OCI-LY1 (cell line): ENCODE measurements around the gene OR56A1.

ENCODE experiments used
- H2AFZ ChIP-seq: fragments of 200-600 bp; sonication (generic), shearing (Covaris generic); 2 replicates; pipeline ENCODE4 v1.6.0; 2014; ENCODE audit warnings: antibody characterized with exemption, mild to moderate bottlenecking, low read length
- H3F3A ChIP-seq: fragments of 200-600 bp; sonication (generic), shearing (Covaris generic); 2 replicates; pipeline ENCODE4 v1.6.0; 2014; ENCODE audit warnings: mild to moderate bottlenecking, antibody characterized with exemption, low read length, moderate library complexity; ENCODE audit not compliant: insufficient read depth
- H3K27ac ChIP-seq: fragments of 200-600 bp; sonication (generic); 2 replicates; pipeline ENCODE4 v1.5.1; 2014; ENCODE audit warnings: low read length, mixed run types, mild to moderate bottlenecking, low read depth; ENCODE audit not compliant: poor library complexity, severe bottlenecking
- H3K27me3 ChIP-seq: fragments of 200-600 bp; sonication (generic); 2 replicates; pipeline ENCODE4 v1.6.0; 2014; ENCODE audit warnings: antibody characterized with exemption, mild to moderate bottlenecking, low read length, moderate library complexity; ENCODE audit not compliant: insufficient read depth
- H3K36me3 ChIP-seq: fragments of 200-600 bp; sonication (generic); 2 replicates; pipeline ENCODE4 v1.6.1; 2014; ENCODE audit warnings: mild to moderate bottlenecking, antibody characterized with exemption, low read length, moderate library complexity, mixed read lengths; ENCODE audit not compliant: insufficient read depth
- H3K4me1 ChIP-seq: fragments of 200-600 bp; sonication (generic); 2 replicates; pipeline ENCODE4 v1.5.1; 2014; ENCODE audit warnings: mild to moderate bottlenecking, low read length, moderate library complexity; ENCODE audit not compliant: insufficient read depth, severe bottlenecking
- H3K4me2 ChIP-seq: fragments of 200-600 bp; sonication (generic), shearing (Covaris generic); 2 replicates; pipeline ENCODE4 v1.6.1; 2014; ENCODE audit warnings: low read length
- H3K4me3 ChIP-seq: fragments of 200-600 bp; sonication (generic); 2 replicates; pipeline ENCODE4 v1.5.1; 2014; ENCODE audit warnings: low read length, low read depth, mild to moderate bottlenecking, mixed read lengths; ENCODE audit not compliant: poor library complexity, severe bottlenecking
- H3K79me2 ChIP-seq: fragments of 200-600 bp; shearing (Covaris generic); 2 replicates; pipeline ENCODE4 v1.6.1; 2016; ENCODE audit warnings: mixed run types, low read length, mixed read lengths; ENCODE audit not compliant: insufficient read depth
- H3K9ac ChIP-seq: fragments of 200-600 bp; sonication (generic), shearing (Covaris generic); 2 replicates; pipeline ENCODE4 v1.6.1; 2014; ENCODE audit warnings: mild to moderate bottlenecking, low read length, mixed read lengths
- H3K9me2 ChIP-seq: fragments of 200-600 bp; sonication (generic), shearing (Covaris generic); 2 replicates; pipeline ENCODE4 v1.6.1; 2014; ENCODE audit warnings: low read depth, mild to moderate bottlenecking, low read length, mixed read lengths
- H3K9me3 ChIP-seq: fragments of 200-600 bp; shearing (Covaris generic); 2 replicates; pipeline ENCODE4 v1.6.1; 2014; ENCODE audit warnings: low read length, mixed read lengths
- H4K20me1 ChIP-seq: fragments of 200-600 bp; sonication (generic), shearing (Covaris generic); 2 replicates; pipeline ENCODE4 v1.6.0; 2016; ENCODE audit warnings: mild to moderate bottlenecking, low read length; ENCODE audit not compliant: insufficient read depth
- CTCF ChIP-seq: fragments of 200-600 bp; sonication (generic), shearing (Covaris generic); IDR thresholded peaks from 2 replicates; pipeline ENCODE4 v1.5.1; 2017; ENCODE audit warnings: mild to moderate bottlenecking, antibody characterized with exemption, low read length, moderate library complexity, mixed read lengths
- EZH2 ChIP-seq: fragments of 200-600 bp; sonication (generic), shearing (Covaris generic); IDR thresholded peaks from 2 replicates; pipeline ENCODE4 v1.8.0; 2017; ENCODE audit warnings: borderline replicate concordance, mixed run types, mild to moderate bottlenecking, antibody characterized with exemption, low read length, moderate library complexity, mixed read lengths

The OR56A1 gene

GRCh38 chr11:6022956-6023355 lies 7.6 kb downstream of the OR56A1 start:
- H3K9me3 ChIP-seq = no peaks in the 10 kb centered on the region
- H3K4me1 ChIP-seq = no peaks in the 10 kb centered on the region
- H3K4me2 ChIP-seq = no peak overlapping the region
- no peaks in the 10 kb centered on the region for H4K20me1 ChIP-seq
- H2AFZ ChIP-seq = no peak overlapping the region
- H3K36me3 ChIP-seq = no peaks in the 10 kb centered on the region
- no peak overlapping the region for H3K4me3 ChIP-seq
- H3F3A ChIP-seq = no peaks in the 10 kb centered on the region
- H3K79me2 ChIP-seq = no peaks in the 10 kb centered on the region
- no peak overlapping the region for H3K9ac ChIP-seq
- no peaks in the 10 kb centered on the region for H3K9me2 ChIP-seq
- peak; percentile 56 for TF ChIP-seq CTCF
- TF ChIP-seq EZH2 = no peak
- no peaks in the 10 kb centered on the region for H3K27me3 ChIP-seq
- H3K27ac ChIP-seq = no peak overlapping the region

GRCh38 chr11:6013042-6013441 lies 17.5 kb downstream of the OR56A1 start:
- Histone ChIP-seq H3K4me3 (no peak overlapping the region), H3K36me3 (no peaks in the 10 kb centered on the region)

GRCh38 chr11:6012035-6012668 lies 18.4 kb downstream of the OR56A1 start:
- H4K20me1 ChIP-seq = no peaks in the 10 kb centered on the region
- no peak overlapping the region for H2AFZ ChIP-seq
- H3K36me3 ChIP-seq = no peaks in the 10 kb centered on the region
- H3K9me3 ChIP-seq = no peaks in the 10 kb centered on the region
- H3K27ac ChIP-seq = no peak overlapping the region
- no peaks in the 10 kb centered on the region for H3K79me2 ChIP-seq
- H3K4me2 ChIP-seq = no peak overlapping the region
- H3K27me3 ChIP-seq = no peaks in the 10 kb centered on the region
- H3K9ac ChIP-seq = no peak overlapping the region
- no peaks in the 10 kb centered on the region for H3K4me1 ChIP-seq
- TF ChIP-seq CTCF (no peak), EZH2 (no peak)
- no peaks in the 10 kb centered on the region for H3F3A ChIP-seq
- no peaks in the 10 kb centered on the region for H3K9me2 ChIP-seq
- H3K4me3 ChIP-seq = no peak overlapping the region

More at GRCh38 chr11:6013042-6013441, 17.5 kb downstream of the OR56A1 start:
- no peaks in the 10 kb centered on the region for H3F3A ChIP-seq
- H3K9me3 ChIP-seq = no peaks in the 10 kb centered on the region
- H3K27ac ChIP-seq = no peak overlapping the region
- no peaks in the 10 kb centered on the region for H3K4me1 ChIP-seq
- H3K79me2 ChIP-seq = no peaks in the 10 kb centered on the region
- no peaks in the 10 kb centered on the region for H3K9me2 ChIP-seq
- H3K4me2 ChIP-seq = no peak overlapping the region
- H4K20me1 ChIP-seq = no peaks in the 10 kb centered on the region
- H3K9ac ChIP-seq = no peak overlapping the region
- H2AFZ ChIP-seq = no peak overlapping the region
- no peak for TF ChIP-seq EZH2
- no peak for TF ChIP-seq CTCF
- H3K27me3 ChIP-seq = no peaks in the 10 kb centered on the region
